Hepatocyte (in vitro differentiated cells): Measurements from ENCODE around the gene GLT8D1.

Experiments
- CTCF ChIP-seq: fragments of 200-600 bp; sonication (generic); IDR thresholded peaks from 2 replicates; pipeline ENCODE4 v1.5.1; 2016; ENCODE audit warnings: antibody characterized with exemption, mild to moderate bottlenecking; ENCODE audit not compliant: poor library complexity
- EZH2 ChIP-seq: fragments of 200-600 bp; sonication (generic); IDR thresholded peaks from 2 replicates; pipeline ENCODE4 v1.6.1; 2016; ENCODE audit warnings: antibody characterized with exemption, mild to moderate bottlenecking, borderline replicate concordance
- EZH2phosphoT487 ChIP-seq: fragments of 200-600 bp; sonication (generic); IDR thresholded peaks from one replicate; pipeline ENCODE4 v1.6.1; 2018; ENCODE audit warnings: antibody characterized with exemption, mild to moderate bottlenecking, low read depth, moderate library complexity; ENCODE audit not compliant: unreplicated experiment, severe bottlenecking

DNA sequence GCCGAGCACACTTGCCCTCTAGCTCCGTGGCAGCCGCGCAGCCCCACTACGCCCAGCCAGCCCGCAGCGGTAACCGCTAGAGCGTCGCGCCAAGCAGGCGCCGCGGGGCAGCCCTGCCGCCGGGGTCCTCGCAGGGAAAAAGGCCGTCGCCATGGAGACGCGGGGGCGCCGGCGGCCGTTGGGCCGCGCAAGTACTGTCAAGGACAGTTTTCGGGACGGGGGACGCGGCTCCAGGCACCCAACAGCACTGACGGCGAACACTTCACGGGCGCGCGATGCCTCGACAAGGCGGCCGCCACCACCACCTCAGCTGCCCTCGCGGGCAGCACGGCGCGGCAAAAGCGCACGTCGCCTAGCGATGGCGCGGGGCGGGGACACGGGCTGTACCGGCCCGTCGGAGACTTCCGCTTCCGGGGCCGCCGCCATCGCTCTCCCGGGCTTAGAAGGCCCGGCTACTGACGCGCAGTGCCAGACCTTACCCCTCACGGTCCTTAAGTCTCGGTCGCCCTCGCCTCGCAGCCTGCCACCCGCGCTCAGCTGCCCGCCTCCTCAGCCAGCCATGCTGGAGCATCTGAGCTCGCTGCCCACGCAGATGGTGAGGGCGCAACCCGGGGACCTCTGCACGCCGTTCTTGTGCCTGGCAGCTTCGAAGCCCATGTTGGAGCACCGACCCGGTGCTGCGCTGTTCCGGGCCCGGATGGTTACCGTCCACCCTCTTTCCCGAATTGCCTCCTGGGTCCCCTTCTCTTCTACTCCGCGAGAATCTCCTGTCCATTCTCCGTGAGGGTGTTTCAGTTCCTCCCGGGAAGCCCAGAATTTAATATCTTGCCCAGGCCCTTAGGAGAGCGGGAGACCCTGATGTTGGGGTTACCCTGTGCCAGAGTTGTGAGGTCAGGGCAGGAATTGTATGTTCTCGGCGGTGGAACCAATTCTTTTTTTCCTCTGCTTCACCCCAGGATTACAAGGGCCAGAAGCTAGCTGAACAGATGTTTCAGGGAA, at the start of gene GLT8D1, which contains the start of gene SPCS1:
- TF ChIP-seq CTCF (no peak), EZH2phosphoT487 (no peak), EZH2 (no peak)
